ENCODE results near the gene NOTO.
A peak's percentile ranks its signal among the peaks of the same experiment; 100 is the strongest.
"Not testable (repeated sequence)": the region's sequence is repeated elsewhere in the genome, so short reads cannot be mapped to it uniquely, and the experiment has no call there.

NOTO gene, protein sequence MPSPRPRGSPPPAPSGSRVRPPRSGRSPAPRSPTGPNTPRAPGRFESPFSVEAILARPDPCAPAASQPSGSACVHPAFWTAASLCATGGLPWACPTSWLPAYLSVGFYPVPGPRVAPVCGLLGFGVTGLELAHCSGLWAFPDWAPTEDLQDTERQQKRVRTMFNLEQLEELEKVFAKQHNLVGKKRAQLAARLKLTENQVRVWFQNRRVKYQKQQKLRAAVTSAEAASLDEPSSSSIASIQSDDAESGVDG

DNA sequence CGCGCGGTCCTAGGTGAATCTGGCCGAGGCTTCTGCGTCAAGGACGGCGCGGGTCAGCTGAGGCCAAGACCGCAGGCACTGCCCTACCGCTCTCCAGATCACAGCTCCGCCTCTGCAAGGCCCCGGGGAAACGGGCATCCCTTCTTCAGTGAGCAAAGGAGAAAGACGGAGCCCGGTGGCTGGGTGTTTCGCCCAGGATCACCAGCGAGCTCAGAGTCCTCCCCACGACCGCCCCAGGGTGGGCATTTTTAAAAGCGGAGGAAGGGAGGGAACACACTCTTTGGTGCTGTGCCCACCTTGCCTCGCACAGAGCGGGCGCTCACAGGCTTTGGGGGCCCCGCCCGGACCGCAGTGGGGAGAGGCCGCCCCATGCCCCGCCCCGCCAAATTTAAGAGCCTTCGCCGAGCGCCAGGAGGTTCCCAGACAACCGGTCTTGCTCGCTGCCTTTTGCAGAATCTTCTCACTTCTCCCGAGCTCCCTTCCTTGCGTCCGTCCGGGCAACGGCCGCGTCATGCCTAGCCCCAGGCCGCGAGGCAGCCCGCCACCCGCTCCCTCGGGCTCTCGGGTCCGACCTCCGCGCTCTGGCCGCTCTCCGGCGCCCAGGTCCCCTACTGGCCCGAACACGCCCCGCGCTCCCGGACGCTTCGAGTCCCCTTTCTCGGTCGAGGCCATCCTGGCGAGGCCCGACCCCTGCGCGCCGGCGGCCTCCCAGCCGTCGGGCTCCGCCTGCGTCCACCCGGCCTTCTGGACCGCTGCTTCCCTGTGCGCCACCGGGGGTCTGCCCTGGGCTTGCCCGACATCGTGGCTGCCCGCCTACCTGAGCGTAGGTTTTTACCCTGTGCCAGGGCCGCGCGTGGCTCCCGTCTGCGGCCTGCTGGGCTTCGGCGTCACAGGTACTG lies at the start of gene NOTO:
Gene NOTO, plus strand, starts transcription at position 419 of the 899 bp plus-strand sequence. Its CDS starts 93 bp downstream, at position 512.
- Histone ChIP-seq H3K27me3 (ENCODE audit: control insufficient read depth, insufficient read depth, low read length) (peaks cover 12% of the 10 kb centered on the region; the same call in 1 of the 2 replicates), H3K36me3 (ENCODE audit: control insufficient read depth, insufficient read depth, low read length) (no peaks in the 10 kb centered on the region), H3K27ac (ENCODE audit: low read length) (no peak within 1 kb of the TSS), H3K4me3 (ENCODE audit: low read length) (peak within 1 kb of the TSS; percentile 29; the same call in 1 of the 2 replicates), H3K4me1 (ENCODE audit: control insufficient read depth, insufficient read depth, low read length) (no peaks in the 10 kb centered on the region), H3K9me3 (ENCODE audit: control insufficient read depth, insufficient read depth, low read length) (no peaks in the 10 kb centered on the region)
- no peak for DNase-seq (ENCODE audit: low read depth, low spot score)
- WGBS (ENCODE audit: insufficient coverage, insufficient read length) = no CpG with 5 or more reads among the region's 87 CpGs

DNA sequence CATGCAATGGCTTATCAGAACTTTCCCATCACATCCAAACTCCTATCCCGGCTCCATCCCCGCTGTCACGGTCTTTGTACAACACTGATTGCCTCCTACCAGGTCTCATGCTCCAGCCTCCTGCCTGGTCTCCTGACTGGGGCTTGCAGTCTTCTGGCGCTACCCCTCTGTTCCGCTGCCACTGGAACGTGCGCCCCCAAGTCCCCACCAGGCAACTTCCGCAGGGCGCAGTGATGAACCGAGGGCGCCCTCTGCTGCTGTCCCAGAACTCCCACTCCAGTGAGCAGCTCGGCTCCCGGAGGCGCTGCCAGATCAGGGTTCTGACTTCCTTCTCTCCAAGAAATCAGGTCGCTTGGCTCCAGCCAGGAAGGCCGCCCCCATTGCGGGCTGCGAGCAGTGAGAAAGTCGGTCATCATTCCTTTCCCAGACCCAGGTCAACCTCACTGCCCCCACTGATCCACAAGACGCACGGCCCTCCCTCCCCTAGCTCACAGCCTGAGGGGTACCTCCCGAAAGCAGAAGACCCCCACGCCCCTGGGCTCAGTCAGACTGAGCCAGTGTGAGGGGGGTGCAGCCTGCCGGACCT lies 45.7 kb upstream of the NOTO start:
- no CpG with 5 or more reads among the region's 24 CpGs for WGBS (ENCODE audit: insufficient coverage, insufficient read length)
- DNase-seq (ENCODE audit: low read depth, low spot score) = peak; percentile 77
- H3K27ac ChIP-seq (ENCODE audit: low read length) = no peak overlapping the region

DNA sequence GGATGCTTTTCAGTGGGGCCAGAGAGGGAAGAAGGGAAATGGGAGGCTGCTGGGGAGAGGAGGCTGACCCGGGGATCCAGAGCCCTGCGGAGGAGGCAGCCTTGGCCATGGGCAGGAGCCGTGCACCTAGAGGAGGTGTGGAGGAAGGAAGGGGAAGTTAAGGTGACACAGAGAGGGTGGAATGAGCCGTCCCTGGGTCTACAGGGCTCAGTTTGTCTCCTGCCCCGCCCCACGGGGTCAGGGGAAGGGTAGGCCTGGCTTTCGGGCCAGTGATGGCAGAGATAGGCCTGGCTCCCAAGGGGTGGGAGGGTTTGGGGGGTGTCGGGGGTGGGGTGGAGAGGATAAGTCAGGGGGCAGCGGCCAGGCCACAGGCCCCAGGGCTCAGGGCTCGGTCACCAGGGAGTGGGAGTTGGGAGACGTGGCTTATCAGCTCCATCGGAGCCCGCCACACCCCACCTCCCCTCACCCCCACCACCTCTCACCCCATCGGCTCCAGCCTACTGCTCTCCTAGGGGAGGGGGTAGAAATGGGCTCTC lies 39.5 kb upstream of the NOTO start:
- no peaks in the 10 kb centered on the region for H3K27me3 ChIP-seq (ENCODE audit: control insufficient read depth, insufficient read depth, low read length)
- H3K36me3 ChIP-seq (ENCODE audit: control insufficient read depth, insufficient read depth, low read length) = no peaks in the 10 kb centered on the region; the same call in 1 of the 2 replicates
- no peak overlapping the region for H3K27ac ChIP-seq (ENCODE audit: low read length)
- no peak overlapping the region for H3K4me3 ChIP-seq (ENCODE audit: low read length)
- no peaks in the 10 kb centered on the region for H3K4me1 ChIP-seq (ENCODE audit: control insufficient read depth, insufficient read depth, low read length)
- WGBS (ENCODE audit: insufficient coverage, insufficient read length) = no CpG with 5 or more reads among the region's 14 CpGs
- no peak for DNase-seq (ENCODE audit: low read depth, low spot score)
- no peaks in the 10 kb centered on the region for H3K9me3 ChIP-seq (ENCODE audit: control insufficient read depth, insufficient read depth, low read length)

More for the DNA sequence above, 45.7 kb upstream of the NOTO start:
- H3K4me3 ChIP-seq (ENCODE audit: low read length) = peak overlapping the region; percentile 1; the same call in 1 of the 2 replicates
- no peaks in the 10 kb centered on the region for H3K27me3 ChIP-seq (ENCODE audit: control insufficient read depth, insufficient read depth, low read length)
- peaks cover 1% of the 10 kb centered on the region; the same call in 1 of the 2 replicates for H3K4me1 ChIP-seq (ENCODE audit: control insufficient read depth, insufficient read depth, low read length)
- no peaks in the 10 kb centered on the region; the same call in 1 of the 2 replicates for H3K36me3 ChIP-seq (ENCODE audit: control insufficient read depth, insufficient read depth, low read length)
- H3K9me3 ChIP-seq (ENCODE audit: control insufficient read depth, insufficient read depth, low read length) = no peaks in the 10 kb centered on the region

DNA sequence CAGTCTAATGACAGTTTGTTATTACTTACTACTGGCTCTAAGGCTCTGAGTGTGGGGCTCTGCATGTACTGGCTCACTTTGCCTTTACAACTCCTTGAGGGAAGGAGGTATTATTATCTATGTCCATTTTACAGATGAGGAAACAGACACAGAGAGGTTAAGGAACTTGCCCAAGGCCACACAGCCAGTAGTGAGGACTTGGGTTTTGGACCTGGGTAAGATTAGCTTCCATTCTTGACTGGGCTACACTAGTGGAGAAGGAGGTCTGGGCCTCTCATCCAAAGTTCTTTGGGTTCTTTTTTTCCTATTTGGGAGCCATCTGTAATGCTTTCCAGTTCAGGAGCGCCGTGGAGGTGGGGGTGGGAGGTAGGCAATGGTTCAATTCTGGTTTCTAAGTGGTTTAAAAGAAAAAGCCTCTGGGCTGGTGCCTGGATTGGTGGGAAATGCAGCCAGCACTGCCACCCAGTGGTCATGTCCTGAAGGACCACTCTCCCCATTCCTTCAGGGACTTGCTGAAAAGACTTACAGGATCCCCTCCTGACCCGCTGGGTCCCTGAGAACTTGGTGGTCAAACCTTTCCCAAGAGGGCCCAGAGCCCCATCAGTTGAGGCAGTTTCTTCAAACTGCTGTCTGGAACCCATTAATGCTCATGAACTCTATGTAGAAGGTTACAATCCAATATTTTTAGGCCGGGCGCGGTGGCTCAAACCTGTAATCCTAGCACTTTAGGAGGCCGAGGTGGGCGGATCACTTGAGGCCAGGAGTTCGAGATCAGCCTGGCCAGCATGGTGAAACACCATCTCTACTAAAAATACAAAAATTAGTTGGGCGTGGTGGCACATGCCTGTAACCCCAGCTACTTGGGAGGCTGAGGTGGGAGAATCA lies 38.6 kb upstream of the NOTO start:
- H3K27ac ChIP-seq (ENCODE audit: low read length) = no peak overlapping the region
- no peaks in the 10 kb centered on the region for H3K27me3 ChIP-seq (ENCODE audit: control insufficient read depth, insufficient read depth, low read length)
- no peaks in the 10 kb centered on the region for H3K4me1 ChIP-seq (ENCODE audit: control insufficient read depth, insufficient read depth, low read length)
- H3K4me3 ChIP-seq (ENCODE audit: low read length) = no peak overlapping the region
- WGBS (ENCODE audit: insufficient coverage, insufficient read length) = no CpG with 5 or more reads among the region's 10 CpGs
- no peaks in the 10 kb centered on the region for H3K9me3 ChIP-seq (ENCODE audit: control insufficient read depth, insufficient read depth, low read length)
- DNase-seq (ENCODE audit: low read depth, low spot score) = peak; percentile 76
- H3K36me3 ChIP-seq (ENCODE audit: control insufficient read depth, insufficient read depth, low read length) = no peaks in the 10 kb centered on the region; the same call in 1 of the 2 replicates

DNA sequence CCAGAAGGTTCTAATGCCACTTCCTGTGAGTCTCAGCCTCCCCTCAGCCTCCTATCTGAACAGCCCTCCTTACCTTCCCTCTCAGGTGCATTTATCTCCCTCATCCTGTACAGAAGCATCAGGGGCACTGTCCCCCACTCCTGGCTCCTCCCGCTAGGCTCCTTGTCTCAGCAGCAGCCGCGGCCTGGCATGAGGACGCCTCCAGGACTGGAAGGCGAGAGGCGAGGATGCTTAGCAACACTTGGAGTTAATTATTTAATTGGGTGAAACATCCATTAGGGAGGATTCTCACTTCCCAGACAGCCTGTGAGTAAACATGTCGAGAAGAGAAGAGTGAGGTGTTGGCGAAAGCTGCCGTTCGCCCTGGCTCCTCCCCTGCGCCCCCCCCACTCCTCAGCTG lies 36.4 kb upstream of the NOTO start:
- not testable (repeated sequence) for H3K27me3 ChIP-seq (ENCODE audit: control insufficient read depth, insufficient read depth, low read length); H3K27ac ChIP-seq (ENCODE audit: low read length); H3K36me3 ChIP-seq (ENCODE audit: control insufficient read depth, insufficient read depth, low read length); H3K4me3 ChIP-seq (ENCODE audit: low read length); DNase-seq (ENCODE audit: low read depth, low spot score); H3K4me1 ChIP-seq (ENCODE audit: control insufficient read depth, insufficient read depth, low read length); H3K9me3 ChIP-seq (ENCODE audit: control insufficient read depth, insufficient read depth, low read length)
- no CpG with 5 or more reads among the region's 11 CpGs for WGBS (ENCODE audit: insufficient coverage, insufficient read length)

DNA sequence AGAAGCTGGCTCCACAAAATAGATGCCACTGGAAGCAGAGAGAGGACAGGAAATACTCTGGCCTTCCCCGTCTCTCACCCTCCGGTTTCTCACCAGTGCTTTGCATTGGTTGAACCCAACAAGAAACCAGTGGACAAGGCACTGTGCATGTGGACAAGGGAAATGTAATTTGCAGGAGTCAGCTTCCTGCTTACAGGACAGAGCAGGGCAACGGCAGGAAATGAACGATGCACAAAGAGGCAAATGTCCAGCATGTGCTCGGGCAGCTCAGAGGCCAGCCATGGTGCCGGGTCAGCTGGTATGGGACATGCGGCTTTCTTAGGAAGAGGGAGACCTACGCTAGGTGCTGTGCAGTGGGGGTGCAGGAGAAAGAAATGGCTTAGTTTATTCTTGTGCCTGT lies 35.6 kb upstream of the NOTO start:
- H3K9me3 ChIP-seq (ENCODE audit: control insufficient read depth, insufficient read depth, low read length); H3K36me3 ChIP-seq (ENCODE audit: control insufficient read depth, insufficient read depth, low read length); H3K27ac ChIP-seq (ENCODE audit: low read length); H3K27me3 ChIP-seq (ENCODE audit: control insufficient read depth, insufficient read depth, low read length); H3K4me3 ChIP-seq (ENCODE audit: low read length); H3K4me1 ChIP-seq (ENCODE audit: control insufficient read depth, insufficient read depth, low read length); DNase-seq (ENCODE audit: low read depth, low spot score): not testable (repeated sequence)
- no CpG with 5 or more reads among the region's 8 CpGs for WGBS (ENCODE audit: insufficient coverage, insufficient read length)

DNA sequence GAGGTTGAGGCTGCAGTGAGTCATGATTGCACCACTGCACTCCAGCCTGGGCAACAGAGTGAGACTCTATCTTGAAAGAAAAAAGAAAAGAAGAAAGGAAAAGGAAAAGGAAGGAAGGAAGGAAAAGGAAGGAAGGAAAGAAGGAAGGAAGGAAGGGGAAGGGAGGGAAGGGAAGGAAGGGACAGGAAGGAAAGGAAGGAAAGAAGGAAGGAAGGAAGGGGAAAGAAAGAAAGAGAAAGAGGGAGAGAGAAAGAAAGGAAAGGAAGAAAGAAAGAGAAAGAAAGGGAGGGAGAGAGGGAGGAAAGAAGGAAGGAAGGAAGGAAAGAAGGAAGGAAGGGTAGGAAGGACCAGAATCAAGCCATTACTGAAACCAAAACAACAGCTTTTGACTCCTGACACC lies 34.0 kb upstream of the NOTO start:
- H3K4me1 ChIP-seq (ENCODE audit: control insufficient read depth, insufficient read depth, low read length); DNase-seq (ENCODE audit: low read depth, low spot score); H3K4me3 ChIP-seq (ENCODE audit: low read length); H3K36me3 ChIP-seq (ENCODE audit: control insufficient read depth, insufficient read depth, low read length); H3K9me3 ChIP-seq (ENCODE audit: control insufficient read depth, insufficient read depth, low read length); H3K27ac ChIP-seq (ENCODE audit: low read length); H3K27me3 ChIP-seq (ENCODE audit: control insufficient read depth, insufficient read depth, low read length): not testable (repeated sequence)

DNA sequence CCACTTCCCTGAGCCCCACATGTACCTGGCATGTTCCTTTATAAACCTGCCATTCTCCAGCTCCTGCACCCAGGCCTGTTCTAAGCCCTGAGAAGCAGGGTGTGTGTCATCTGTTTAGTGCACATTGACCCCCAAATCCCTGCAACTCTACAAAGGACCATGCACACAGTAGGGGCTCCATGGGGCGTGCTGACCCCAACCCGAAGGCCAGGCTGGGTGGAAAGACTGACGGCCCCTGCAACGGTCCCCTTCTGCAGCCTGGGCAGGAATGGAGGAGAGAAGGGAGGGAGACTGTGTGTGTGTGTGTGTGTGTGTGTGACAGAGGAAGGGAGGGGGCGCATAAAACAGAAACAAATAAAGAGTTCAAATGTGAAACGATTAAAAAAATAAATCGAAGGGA lies 32.0 kb upstream of the NOTO start:
- DNase-seq (ENCODE audit: low read depth, low spot score); H3K9me3 ChIP-seq (ENCODE audit: control insufficient read depth, insufficient read depth, low read length); H3K4me3 ChIP-seq (ENCODE audit: low read length); H3K4me1 ChIP-seq (ENCODE audit: control insufficient read depth, insufficient read depth, low read length); H3K36me3 ChIP-seq (ENCODE audit: control insufficient read depth, insufficient read depth, low read length); H3K27ac ChIP-seq (ENCODE audit: low read length): not testable (repeated sequence)
- H3K27me3 ChIP-seq (ENCODE audit: control insufficient read depth, insufficient read depth, low read length) = peaks cover 17% of the 10 kb centered on the region
- no CpG with 5 or more reads among the region's 7 CpGs for WGBS (ENCODE audit: insufficient coverage, insufficient read length)

DNA sequence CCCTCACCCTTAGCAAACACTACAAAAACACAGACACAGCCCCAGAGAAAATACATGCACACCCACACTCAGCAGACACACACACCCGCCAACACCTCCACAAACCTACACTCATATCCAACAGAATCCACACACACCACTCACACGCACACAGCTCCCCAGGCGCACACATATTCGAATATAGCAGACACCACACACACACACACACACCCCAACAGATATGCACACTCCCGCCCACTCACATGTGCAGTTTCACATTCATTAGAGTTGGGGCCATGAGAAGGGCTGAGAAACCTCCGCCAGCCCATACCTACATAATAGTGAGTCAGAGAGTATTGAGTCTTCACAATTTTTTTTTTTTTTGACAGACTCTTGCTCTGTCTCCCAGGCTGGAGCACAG lies 29.4 kb upstream of the NOTO start:
- H3K36me3 ChIP-seq (ENCODE audit: control insufficient read depth, insufficient read depth, low read length) = no peaks in the 10 kb centered on the region
- peaks cover 32% of the 10 kb centered on the region for H3K27me3 ChIP-seq (ENCODE audit: control insufficient read depth, insufficient read depth, low read length)
- DNase-seq (ENCODE audit: low read depth, low spot score) = no peak
- no peak overlapping the region for H3K4me3 ChIP-seq (ENCODE audit: low read length)
- H3K27ac ChIP-seq (ENCODE audit: low read length) = no peak overlapping the region
- H3K4me1 ChIP-seq (ENCODE audit: control insufficient read depth, insufficient read depth, low read length) = peaks cover 7% of the 10 kb centered on the region
- H3K9me3 ChIP-seq (ENCODE audit: control insufficient read depth, insufficient read depth, low read length) = no peaks in the 10 kb centered on the region
- 100% methylated on average over 2 of the region's 6 CpGs for WGBS (ENCODE audit: insufficient coverage, insufficient read length)
